Measurements from ENCODE around the gene PLEKHH3.

Gene PLEKHH3

DNA sequence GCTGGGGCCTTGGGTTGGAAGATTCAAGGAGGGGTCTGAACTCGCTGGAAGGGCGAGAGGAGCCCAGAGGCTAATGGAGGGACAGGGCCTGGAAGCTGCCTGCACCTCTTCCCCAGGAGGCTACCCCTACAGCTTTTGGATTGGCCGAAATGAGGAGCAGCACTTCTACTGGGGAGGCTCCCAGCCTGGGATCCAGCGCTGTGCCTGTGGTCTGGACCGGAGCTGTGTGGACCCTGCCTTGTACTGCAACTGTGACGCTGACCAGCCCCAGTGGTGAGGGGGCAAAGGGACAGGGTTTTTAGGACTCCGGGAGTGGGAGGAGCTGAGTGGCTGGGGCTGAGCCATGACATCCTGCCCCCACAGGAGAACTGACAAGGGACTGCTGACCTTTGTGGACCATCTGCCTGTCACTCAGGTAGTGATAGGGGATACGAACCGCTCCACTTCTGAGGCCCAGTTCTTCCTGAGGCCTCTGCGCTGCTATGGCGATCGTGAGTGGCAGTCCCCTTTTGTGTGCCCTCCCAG lies 14.3 kb upstream of the PLEKHH3 start:
- no peak for DNase-seq
- intact Hi-C loops (cut with DNase I) = no loop called here

DNA sequence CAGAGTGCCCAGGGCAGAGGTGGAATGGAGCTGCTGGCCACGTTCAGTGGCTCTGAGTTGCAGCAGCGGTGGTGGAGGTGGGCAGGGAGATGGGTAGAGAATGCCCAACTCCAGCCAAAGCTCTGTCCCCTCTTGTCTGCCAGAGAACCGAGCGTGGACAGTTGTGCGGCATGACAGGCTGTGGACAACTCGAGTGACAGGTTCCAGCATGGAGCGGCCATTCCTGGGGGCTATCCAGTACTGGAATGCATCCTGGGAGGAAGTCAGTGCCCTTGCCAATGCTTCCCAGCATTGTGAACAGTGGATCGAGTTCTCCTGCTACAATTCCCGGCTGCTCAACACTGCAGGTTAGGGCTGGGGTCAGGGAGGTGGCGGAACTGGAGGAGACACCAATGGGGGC lies 13.8 kb upstream of the PLEKHH3 start:
- no peak for DNase-seq
- intact Hi-C loops (cut with DNase I) = no loop called here

DNA sequence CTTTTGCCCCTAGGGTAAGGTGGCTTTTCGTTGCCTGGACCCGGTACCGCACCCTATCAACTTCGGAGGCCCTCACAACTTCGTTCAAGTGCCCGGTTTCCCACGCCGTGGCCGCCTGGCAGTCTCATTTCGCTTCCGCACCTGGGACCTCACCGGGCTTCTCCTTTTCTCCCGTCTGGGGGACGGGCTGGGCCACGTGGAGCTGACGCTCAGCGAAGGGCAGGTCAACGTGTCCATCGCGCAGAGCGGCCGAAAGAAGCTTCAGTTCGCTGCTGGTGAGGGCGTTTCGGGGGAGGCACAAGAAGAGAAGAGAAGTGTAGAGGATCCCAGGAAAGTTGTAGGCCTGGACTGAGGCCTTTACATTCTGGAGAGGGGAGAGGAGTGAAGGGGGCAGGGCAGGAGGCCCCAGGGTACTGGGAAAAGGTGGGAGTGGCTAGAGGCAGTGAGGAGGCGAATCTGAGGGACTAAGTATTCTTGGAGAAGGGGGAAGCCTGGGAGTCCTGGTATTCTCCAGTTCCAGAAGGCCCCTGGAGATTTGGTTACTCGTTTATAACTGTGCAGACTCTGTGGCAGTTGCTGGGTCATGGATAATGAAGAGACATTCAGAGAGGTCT lies 11.0 kb upstream of the PLEKHH3 start:
- intact Hi-C loops (cut with DNase I) = no loop called here
- DNase-seq = no peak

DNA sequence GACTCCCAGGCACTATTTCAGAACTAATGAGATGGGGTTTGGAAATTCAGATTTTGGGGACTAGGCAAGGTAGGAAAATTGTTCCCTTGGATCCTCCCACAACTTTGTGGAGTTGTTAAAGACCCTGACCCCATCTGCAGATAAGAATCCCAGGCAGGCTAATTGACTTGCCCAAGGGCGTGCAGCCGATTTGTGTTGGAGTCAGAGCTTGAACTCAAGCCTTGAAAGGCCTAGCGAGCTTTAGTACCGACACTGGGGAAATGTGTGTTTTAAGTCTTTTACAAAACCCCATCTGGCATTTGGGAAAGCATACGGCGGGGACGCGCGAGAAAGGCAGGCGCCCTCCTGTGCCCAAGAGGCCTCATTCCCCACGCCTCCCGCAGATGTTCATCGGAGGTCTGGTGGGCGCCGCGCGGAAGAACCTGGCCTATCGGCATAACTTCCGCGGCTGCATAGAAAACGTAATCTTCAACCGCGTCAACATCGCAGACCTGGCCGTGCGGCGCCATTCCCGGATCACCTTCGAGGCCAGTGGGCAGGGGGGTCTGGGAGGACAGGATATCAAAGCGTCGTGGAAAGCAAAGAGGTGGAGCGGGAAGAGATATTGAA lies 9.8 kb upstream of the PLEKHH3 start:
- no peak for DNase-seq
- intact Hi-C loops (cut with DNase I) = no loop called here

DNA sequence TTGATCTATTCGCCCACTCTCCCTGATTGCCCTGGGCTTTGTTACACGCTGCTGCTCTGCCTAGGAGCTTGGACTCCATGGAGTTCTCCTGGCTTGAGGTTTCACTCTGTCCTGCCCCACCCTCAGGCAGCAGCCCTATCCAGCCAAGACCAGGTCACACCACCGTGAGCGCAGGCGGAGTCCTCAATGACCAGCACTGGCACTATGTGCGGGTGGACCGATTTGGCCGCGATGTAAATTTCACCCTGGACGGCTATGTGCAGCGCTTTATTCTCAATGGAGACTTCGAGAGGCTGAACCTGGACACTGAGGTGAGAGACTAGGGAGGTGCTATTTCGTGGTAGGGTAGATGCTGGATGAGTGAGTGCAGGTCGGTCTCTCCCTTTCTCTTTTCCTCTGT lies 9.0 kb upstream of the PLEKHH3 start:
- DNase-seq = no peak
- intact Hi-C loops (cut with DNase I) = no loop called here

DNA sequence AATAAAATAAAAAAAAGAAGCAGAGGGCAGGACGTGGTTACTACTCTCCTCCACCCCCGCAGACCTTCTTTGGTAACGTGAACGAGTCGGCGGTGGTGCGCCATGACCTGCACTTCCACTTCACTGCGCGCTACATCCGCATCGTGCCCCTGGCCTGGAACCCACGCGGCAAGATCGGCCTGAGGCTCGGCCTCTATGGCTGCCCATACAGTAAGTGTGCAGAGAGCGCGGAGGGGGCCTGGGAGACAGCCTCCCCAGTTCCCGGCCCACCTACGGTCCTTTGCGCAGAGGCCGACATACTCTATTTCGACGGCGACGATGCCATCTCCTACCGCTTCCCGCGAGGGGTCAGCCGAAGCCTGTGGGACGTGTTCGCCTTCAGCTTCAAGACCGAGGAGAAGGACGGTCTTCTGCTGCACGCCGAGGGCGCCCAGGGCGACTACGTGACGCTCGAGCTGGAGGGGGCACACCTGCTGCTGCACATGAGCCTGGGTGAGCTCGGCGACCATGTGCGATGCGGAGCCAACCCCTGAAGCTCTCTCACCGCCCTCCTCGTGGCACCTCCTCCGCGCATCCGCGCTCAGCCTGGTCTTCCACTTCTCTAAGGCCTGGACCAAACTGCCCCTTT lies 8.2 kb upstream of the PLEKHH3 start:
- intact Hi-C loops (cut with DNase I) = no loop called here
- no peak for DNase-seq

DNA sequence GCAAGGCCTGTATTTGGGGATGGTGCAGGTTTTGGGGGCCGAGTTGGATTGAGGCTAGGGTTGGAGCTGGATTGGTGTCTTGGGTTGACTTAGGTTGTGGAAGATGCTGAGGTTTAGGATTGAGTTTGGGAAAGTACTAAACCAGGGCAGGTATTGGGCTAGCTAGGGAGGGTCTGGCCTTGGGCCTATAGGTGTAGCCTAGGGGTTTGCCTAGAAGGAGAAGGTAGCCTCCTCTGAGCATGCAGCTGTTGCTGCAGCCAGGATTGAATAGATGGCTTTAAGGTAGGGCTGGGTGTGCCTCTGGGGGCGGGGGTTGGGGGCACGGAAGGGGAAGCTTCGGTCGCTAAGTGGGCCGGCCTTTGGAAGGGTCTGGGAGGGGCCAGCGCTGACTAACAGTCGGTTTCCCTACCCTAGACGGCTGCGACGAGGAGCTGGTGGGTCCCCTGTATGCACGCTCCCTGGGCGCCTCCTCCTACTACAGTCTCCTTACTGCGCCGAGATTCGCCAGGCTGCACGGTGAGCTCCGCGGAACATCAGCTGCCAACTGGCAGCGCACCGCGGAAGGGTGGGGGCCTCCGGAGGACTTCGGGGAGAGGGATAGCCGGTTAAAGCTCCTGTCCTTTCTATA lies 6.7 kb upstream of the PLEKHH3 start:
- peak; percentile 39 to 93 (median 76) for DNase-seq
- intact Hi-C loops (cut with DNase I) = no loop called here

DNA sequence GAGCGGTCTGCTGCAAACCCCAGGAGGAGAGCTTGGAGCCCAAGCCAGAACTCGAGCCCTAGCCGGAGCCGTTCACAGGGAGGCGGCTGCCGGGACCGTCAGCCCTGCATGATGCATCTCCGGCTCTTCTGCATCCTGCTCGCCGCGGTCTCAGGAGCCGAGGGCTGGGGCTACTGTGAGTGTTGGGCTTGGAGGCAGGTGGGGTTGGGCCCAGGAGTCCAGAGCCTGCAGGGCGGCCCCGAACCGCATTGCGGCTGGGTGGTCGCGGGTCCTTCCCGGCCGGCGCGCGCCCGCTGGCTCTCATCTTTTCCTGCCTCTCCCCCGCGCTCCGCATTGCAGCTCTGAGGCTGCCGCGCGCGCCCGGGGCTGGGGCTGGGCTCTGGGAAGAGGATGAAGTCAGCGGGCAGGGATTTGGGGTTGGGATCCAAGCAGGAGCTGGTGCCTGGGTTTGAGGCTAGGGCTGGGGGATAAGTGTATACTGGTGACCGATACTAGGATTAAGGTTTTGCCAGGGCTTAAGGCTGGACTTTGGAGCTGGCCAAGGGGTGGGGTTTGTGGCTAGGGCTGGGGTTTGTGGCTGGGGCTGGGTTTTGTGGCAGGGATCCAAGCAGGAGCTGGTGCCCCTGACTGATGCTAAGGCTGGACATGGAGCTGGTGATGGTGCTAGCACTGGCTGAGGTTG lies 6.1 kb upstream of the PLEKHH3 start:
- intact Hi-C loops (cut with DNase I) = no loop called here

DNA sequence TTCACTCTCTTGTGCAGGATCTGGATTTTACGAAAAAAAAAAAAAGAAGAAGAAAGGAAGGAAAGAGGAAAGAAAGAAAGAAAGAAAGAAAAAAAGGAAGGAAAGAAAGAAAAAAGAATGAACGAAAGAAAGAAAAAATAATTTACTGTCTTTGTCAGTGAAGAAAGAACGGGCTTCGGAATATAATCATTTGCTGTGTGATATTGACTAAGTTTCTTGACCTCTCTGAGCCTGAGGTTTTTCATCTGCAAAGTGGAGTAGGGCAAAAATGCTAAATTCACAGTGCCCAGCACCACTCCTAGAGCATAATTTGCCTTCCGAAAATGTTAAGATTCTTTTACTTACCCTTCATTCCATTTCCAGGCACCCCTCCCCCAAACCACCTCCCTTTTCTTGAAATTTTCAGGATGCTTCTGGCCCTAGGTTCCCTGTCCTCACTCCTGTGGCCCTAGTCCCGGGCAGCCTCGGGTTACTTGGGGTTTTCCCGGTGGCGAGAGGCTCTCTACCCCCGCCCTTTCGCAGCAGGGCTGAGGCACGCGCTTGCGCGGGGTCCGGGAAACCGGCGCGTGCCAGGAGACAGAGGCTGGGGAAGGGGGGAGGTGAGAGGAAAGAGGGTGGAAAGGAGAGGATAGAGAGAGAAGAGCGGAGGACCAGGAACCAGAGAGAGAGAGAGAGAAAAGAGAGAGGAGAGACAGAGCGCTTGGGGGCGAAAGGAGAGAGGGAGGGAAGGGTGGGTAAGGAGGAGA lies 5.4 kb upstream of the PLEKHH3 start, which contains the start of gene CNTNAP1:
Gene CNTNAP1 (plus strand): TSS at position 556 of the 746 bp plus-strand sequence. CDS start 299 bp downstream, outside the sequence.
- DNase-seq = peak in 39 of 42 donors; percentile 49 to 89 (median 69)
- intact Hi-C loops (cut with DNase I) = no loop called here

More for the DNA sequence above, 6.1 kb upstream of the PLEKHH3 start:
- peak in 36 of 42 donors; percentile 52 to 86 (median 74) for DNase-seq

DNA sequence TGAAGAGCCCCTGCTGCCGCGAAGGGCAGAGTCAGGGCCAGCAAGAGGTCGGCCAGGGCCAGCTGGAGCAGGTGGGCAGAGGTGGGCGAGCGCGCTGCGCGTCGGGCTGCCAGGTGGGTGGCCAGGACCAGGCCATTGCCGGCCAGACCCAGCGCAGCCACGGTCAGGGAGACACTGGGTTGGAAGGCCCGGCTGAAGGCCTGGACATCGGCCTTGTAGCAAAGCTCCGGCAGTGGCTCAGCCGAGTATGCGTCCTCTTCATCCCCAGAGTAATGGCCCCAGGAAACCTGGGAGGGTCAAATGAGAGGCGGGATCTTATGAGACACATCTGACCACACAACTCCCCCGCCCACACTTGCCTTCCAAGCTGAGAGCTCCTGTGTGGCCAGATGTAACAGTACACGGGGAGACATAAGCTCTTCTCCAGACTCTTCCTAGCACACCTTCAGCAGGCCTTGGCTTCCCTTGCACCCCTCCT lies 3.6 kb upstream of the PLEKHH3 start:
- no peak for DNase-seq
- intact Hi-C loops (cut with DNase I) = no loop called here

DNA sequence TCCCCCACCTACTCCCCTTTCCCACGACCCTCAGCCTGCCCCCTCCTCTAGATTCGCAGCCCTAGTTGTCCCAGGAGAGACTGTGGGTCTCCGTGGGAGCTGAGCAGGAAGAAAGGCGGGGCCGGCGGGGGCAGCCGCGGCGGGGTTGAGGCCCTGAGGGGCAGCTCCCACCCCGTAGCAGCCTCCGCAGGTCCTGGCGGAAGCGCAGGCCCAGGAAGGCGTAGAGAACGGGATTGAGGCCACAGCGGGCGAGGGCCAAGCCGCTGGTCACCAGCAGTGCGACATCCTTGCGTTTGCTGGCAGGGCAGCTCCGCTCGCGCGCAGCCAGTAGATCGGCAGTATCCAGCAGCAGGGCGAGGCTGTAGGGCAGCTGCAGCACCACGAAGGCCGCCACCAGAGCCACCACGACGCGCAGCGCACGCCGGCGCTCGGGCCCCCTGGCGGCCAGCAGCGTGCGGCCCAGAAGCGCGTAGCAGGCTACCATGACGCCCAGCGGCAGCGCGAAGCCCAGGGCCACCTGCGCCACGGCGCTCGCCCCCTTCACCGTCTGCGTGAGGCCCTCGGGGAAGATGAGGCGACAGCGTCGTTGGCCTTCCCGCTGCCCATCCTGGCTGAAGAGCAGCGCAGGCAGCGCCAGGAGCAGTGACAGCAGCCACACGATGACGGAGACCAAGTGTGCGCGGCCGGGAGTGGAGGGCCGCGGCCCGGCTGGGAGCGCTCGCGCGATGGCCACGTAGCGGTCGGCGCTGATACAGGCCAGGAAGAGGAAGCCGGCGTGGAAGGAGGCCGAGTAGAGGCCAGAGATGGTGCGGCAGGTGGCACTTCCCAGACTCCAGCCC lies 2.9 kb upstream of the PLEKHH3 start:
- DNase-seq = peak in 40 of 42 donors; percentile 35 to 89 (median 74)

DNA sequence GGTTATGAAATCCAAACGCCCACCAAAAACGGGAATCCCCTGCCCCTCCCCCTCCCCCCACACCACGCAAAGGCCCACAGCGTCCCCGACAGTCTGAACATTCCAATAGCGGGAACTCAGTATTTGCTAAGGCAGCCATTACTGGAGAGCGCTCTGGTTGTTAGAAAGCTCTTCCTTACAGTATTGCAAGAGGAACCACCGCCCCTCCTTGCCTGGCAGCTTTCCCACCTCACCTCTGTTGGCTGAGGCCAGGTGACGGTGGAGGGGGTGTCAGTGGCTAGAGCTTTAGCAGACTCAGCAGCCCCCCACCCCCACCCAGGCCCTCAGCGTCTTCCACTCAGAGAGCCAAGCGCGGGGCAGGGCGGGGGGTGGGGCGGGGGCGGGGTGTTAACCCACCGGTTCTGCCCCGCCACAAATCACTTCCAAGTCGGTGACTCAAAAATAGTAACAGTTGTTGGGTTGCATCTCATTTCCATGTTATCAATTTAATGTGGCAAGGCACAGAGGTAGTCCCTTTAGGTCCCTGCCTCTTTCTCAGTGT lies 2.2 kb upstream of the PLEKHH3 start:
- peak in 26 of 42 donors; percentile 27 to 76 (median 57) for DNase-seq
- intact Hi-C loops (cut with DNase I) = loop anchor here (5.0 kb wide), 2 partner anchors 72 to 102 kb away; partner anchors contain the start of genes PSMC3IP, RETREG3 and TUBG1

More for the DNA sequence above, 2.9 kb upstream of the PLEKHH3 start:
- intact Hi-C loops (cut with DNase I) = loop anchor here (5.0 kb wide), 2 partner anchors 72 to 102 kb away; partner anchors contain the start of genes PSMC3IP, RETREG3 and TUBG1

DNA sequence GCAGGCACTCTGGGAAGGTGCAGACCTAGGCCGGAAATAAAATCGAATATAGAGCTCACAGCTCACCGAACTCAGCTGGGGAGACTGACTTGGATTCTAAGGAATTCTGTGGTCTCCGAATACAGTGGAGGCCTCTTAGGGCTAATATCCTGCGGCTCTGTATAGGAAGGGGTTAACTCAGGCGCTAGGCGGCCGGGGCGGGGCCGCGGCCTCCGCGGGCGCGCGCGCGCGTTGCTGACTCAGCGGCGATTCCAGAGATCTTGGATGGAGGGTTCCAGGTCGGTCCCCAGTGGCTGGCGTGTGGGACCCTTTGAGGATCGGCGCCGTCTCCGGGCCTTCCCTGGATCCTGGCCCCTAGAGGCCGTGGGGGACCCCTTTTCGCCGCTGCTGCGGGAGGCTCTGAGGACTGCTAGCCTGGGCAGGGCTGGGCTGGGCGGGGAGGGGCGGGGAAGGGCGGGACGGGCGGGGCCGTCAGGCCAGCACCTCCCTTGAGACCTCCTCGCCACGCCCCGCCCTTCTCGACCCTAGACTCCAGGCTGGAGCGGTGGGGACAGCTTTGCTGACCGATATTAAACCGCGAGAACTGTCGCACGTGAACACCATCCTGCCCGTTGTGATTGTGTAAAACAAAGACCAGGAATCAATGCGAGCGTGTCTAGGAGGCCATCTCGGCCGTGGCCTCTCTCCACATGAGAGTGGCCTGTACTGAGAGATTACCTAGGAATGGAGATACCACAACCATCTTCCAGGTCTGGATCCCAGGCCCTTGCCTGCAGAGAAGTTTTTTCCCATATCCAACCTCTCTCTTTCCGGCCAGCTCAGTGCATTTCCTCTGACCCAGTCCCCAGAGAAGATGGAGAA lies 1.4 kb upstream of the PLEKHH3 start:
- intact Hi-C loops (cut with DNase I) = loop anchor here (5.0 kb wide), 2 partner anchors 71 to 101 kb away; partner anchors contain the start of genes PSMC3IP, RETREG3 and TUBG1
- peak; percentile 64 to 93 (median 86) for DNase-seq

DNA sequence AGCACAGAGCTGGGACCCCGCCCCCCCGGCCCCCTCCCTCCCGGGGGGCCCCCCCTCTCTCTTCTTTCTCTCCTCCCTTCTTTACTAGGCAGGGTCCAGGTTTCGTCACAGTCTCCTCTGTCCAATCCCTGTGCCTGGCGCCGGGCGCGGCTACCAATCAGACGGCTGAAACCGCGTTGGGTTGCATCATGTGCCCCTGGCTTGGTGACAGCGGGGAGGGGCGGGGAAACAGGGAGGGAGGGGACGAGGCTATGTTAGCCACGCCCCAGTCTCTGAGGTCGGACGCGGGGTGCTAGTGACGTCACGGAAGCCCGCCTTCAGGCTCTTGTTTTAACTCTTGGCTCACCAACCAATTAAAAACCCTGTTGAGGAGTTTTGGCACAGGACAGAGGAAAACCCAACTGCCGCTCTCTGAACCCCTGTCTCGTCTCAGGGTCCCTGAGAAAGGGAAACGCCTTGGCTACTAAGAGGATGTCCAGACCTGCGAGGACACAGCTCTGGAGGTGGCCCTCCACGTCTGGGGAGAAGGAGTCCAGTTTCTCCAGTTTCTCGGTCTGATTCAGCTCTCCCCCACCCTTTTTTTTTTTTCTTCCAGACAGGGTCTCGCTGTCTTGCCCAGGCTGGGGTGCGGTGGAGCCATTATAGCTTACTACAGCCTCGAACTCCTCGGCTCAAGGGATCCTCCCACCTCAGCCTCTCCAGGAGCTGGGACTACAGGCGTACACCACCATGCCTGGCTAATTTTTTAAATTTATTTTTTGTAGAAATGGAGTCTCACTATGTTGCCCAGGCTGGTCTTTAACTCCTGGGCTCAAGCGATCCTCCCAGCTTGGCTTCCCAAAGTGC lies 441 bp upstream of the PLEKHH3 start:
- intact Hi-C loops (cut with DNase I) = loop anchor here (5.0 kb wide), 2 partner anchors 70 to 100 kb away; partner anchors contain the start of genes PSMC3IP, RETREG3 and TUBG1
- peak; percentile 98 to 100 (median 99) for DNase-seq

DNA sequence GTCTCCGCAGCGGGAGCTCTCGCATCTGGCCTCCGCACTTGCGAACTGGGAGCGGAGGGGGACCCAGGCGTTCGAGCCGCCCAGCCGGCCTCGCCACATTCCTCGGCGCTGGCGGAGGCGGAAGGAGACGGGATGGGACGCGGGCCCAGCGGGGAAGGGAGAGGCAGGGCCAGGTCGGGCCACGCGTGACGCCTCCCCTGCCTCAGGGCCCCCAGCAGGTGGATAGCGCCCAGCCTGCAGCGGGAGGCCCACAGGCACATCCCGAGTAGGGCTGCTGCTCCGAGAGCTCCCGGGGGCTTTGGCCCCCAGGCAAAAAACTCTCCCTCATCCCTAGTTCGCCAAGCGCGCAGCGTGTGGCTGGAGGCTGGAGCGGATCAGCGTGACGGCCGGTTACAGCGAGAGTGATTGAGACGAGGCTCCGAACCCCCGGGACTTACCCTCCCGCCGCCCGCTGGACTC lies 800 bp downstream of the PLEKHH3 start:
- intact Hi-C loops (cut with DNase I) = loop anchor here (5.0 kb wide), 2 partner anchors 69 to 99 kb away; partner anchors contain the start of genes PSMC3IP, RETREG3 and TUBG1
- DNase-seq = peak in 9 of 42 donors; percentile 20 to 55 (median 43)
